ENCODE measurements around the gene PEAK1.

PEAK1 gene

GRCh38 chr15:77455696-77456321 lies 35.9 kb upstream of the PEAK1 start:
- H4K20me1 ChIP-seq = no peaks in the 10 kb centered on the region; the same call in 1 of the 2 replicates
- H3K4me2 ChIP-seq = no peak overlapping the region
- peaks cover 39% of the 10 kb centered on the region for H3K36me3 ChIP-seq
- peaks cover 21% of the 10 kb centered on the region for H3K4me1 ChIP-seq
- H3K9me3 ChIP-seq = no peaks in the 10 kb centered on the region
- H3K27ac ChIP-seq = no peak overlapping the region
- H3K9ac ChIP-seq = no peak overlapping the region
- H3K27me3 ChIP-seq = no peaks in the 10 kb centered on the region
- no peak for TF ChIP-seq Cebpa-rat (IDR thresholded peaks at IDR 0.05)
- H3K4me3 ChIP-seq = no peak overlapping the region

GRCh38 chr15:77454951-77455350 lies 35.0 kb upstream of the PEAK1 start:
- H3K4me2 ChIP-seq = no peak overlapping the region
- H4K20me1 ChIP-seq = no peaks in the 10 kb centered on the region; the same call in 1 of the 2 replicates
- H3K9ac ChIP-seq = no peak overlapping the region
- H3K27ac ChIP-seq = no peak overlapping the region
- H3K36me3 ChIP-seq = peaks cover 39% of the 10 kb centered on the region
- H3K27me3 ChIP-seq = no peaks in the 10 kb centered on the region
- TF ChIP-seq Cebpa-rat (IDR thresholded peaks at IDR 0.05) = no peak
- peaks cover 21% of the 10 kb centered on the region for H3K4me1 ChIP-seq
- H3K9me3 ChIP-seq = no peaks in the 10 kb centered on the region
- no peak overlapping the region for H3K4me3 ChIP-seq

- H3K27me3 ChIP-seq = no peaks in the 10 kb centered on the region
- H3K27ac ChIP-seq = no peak overlapping the region
- H3K9me3 ChIP-seq = no peaks in the 10 kb centered on the region
- H3K4me3 ChIP-seq = no peak overlapping the region
- H4K20me1 ChIP-seq = no peaks in the 10 kb centered on the region; the same call in 1 of the 2 replicates
- no peak overlapping the region for H3K4me2 ChIP-seq
- H3K9ac ChIP-seq = no peak overlapping the region
- no peak for TF ChIP-seq Cebpa-rat (IDR thresholded peaks at IDR 0.05)
- peaks cover 39% of the 10 kb centered on the region for H3K36me3 ChIP-seq
- H3K4me1 ChIP-seq = peaks cover 21% of the 10 kb centered on the region
These were observed 34.4 kb upstream of the PEAK1 start for GRCh38 chr15:77454265-77454664.

- H4K20me1 ChIP-seq = peaks cover 67% of the 10 kb centered on the region
These were observed 27.0 kb upstream of the PEAK1 start for GRCh38 chr15:77446840-77447390.

GRCh38 chr15:77440378-77440999 lies 20.6 kb upstream of the PEAK1 start:
- TF ChIP-seq Cebpa-rat (IDR thresholded peaks at IDR 0.05) = no peak
- no peak overlapping the region for H3K9ac ChIP-seq
- H3K36me3 ChIP-seq = 0 out of 2 replicates have a peak, but pooled peaks cover under 1% of the 10 kb centered on the region
- no peak overlapping the region for H3K4me2 ChIP-seq
- H4K20me1 ChIP-seq = peaks cover 95% of the 10 kb centered on the region
- no peaks in the 10 kb centered on the region for H3K27me3 ChIP-seq
- H3K4me1 ChIP-seq = no peaks in the 10 kb centered on the region
- no peak overlapping the region for H3K27ac ChIP-seq
- H3K4me3 ChIP-seq = no peak overlapping the region
- no peaks in the 10 kb centered on the region for H3K9me3 ChIP-seq

More at GRCh38 chr15:77446840-77447390, 27.0 kb upstream of the PEAK1 start:
- Histone ChIP-seq H3K36me3 (peaks cover 41% of the 10 kb centered on the region), H3K4me2 (no peak overlapping the region), H3K4me3 (no peak overlapping the region), H3K9me3 (no peaks in the 10 kb centered on the region), H3K9ac (no peak overlapping the region; the same call in 1 of the 2 replicates), H3K27ac (no peak overlapping the region), H3K27me3 (no peaks in the 10 kb centered on the region), H3K4me1 (peaks cover 4% of the 10 kb centered on the region; the same call in 1 of the 2 replicates)
- TF ChIP-seq Cebpa-rat (IDR thresholded peaks at IDR 0.05) = no peak

- no peak overlapping the region for H3K9ac ChIP-seq
- no peaks in the 10 kb centered on the region for H3K9me3 ChIP-seq
- H3K4me1 ChIP-seq = no peaks in the 10 kb centered on the region
- H3K27me3 ChIP-seq = no peaks in the 10 kb centered on the region
- peaks cover 7% of the 10 kb centered on the region; the same call in 1 of the 2 replicates for H3K36me3 ChIP-seq
- H4K20me1 ChIP-seq = peaks cover 89% of the 10 kb centered on the region
- H3K4me2 ChIP-seq = no peak overlapping the region
- H3K27ac ChIP-seq = no peak overlapping the region
- no peak overlapping the region for H3K4me3 ChIP-seq
- no peak for TF ChIP-seq Cebpa-rat (IDR thresholded peaks at IDR 0.05)
These were observed 17.4 kb upstream of the PEAK1 start for GRCh38 chr15:77437264-77437663.

GRCh38 chr15:77436822-77437221 lies 16.9 kb upstream of the PEAK1 start:
- no peak for TF ChIP-seq Cebpa-rat (IDR thresholded peaks at IDR 0.05)
- Histone ChIP-seq H3K27me3 (no peaks in the 10 kb centered on the region), H3K4me3 (no peak overlapping the region), H3K27ac (no peak overlapping the region), H3K9me3 (no peaks in the 10 kb centered on the region), H3K4me1 (no peaks in the 10 kb centered on the region), H3K4me2 (no peak overlapping the region), H3K9ac (no peak overlapping the region), H3K36me3 (peaks cover 7% of the 10 kb centered on the region; the same call in 1 of the 2 replicates), H4K20me1 (peaks cover 85% of the 10 kb centered on the region)

- H3K9me3 ChIP-seq = no peaks in the 10 kb centered on the region
- H3K4me3 ChIP-seq = no peak overlapping the region
- no peak overlapping the region for H3K9ac ChIP-seq
- 0 out of 2 replicates have a peak, but pooled peaks cover 6% of the 10 kb centered on the region for H3K4me1 ChIP-seq
- H3K36me3 ChIP-seq = peaks cover 7% of the 10 kb centered on the region; the same call in 1 of the 2 replicates
- H3K27ac ChIP-seq = no peak overlapping the region
- no peak overlapping the region for H3K4me2 ChIP-seq
- no peak for TF ChIP-seq Cebpa-rat (IDR thresholded peaks at IDR 0.05)
- peaks cover 78% of the 10 kb centered on the region for H4K20me1 ChIP-seq
- no peaks in the 10 kb centered on the region for H3K27me3 ChIP-seq
These were observed 10.7 kb upstream of the PEAK1 start for GRCh38 chr15:77430652-77431051.

- peaks cover 5% of the 10 kb centered on the region; the same call in 1 of the 2 replicates for H3K36me3 ChIP-seq
- no peak for TF ChIP-seq Cebpa-rat (IDR thresholded peaks at IDR 0.05)
- H3K4me2 ChIP-seq = no peak overlapping the region
- H3K4me3 ChIP-seq = no peak overlapping the region
- H3K9me3 ChIP-seq = no peaks in the 10 kb centered on the region
- H3K27ac ChIP-seq = no peak overlapping the region
- H3K9ac ChIP-seq = no peak overlapping the region
- no peaks in the 10 kb centered on the region for H3K27me3 ChIP-seq
- H3K4me1 ChIP-seq = 0 out of 2 replicates have a peak, but pooled peaks cover 6% of the 10 kb centered on the region
- H4K20me1 ChIP-seq = peaks cover 78% of the 10 kb centered on the region; the same call in 1 of the 2 replicates
These were observed 10.3 kb upstream of the PEAK1 start for GRCh38 chr15:77430213-77430612.

- Histone ChIP-seq H3K9ac (no peak overlapping the region), H3K9me3 (no peaks in the 10 kb centered on the region), H4K20me1 (peaks cover 77% of the 10 kb centered on the region), H3K4me2 (no peak overlapping the region), H3K4me3 (no peak overlapping the region), H3K27ac (no peak overlapping the region), H3K4me1 (peaks cover 21% of the 10 kb centered on the region), H3K36me3 (no peaks in the 10 kb centered on the region), H3K27me3 (no peaks in the 10 kb centered on the region)
- TF ChIP-seq Cebpa-rat (IDR thresholded peaks at IDR 0.05) = no peak
These were observed 7.0 kb upstream of the PEAK1 start for GRCh38 chr15:77426871-77427270.

Data from BLaER1 (cell line).